Measurements from ENCODE around the gene RD3L. TPM values are rescaled to one million over a fixed set of nuclear protein-coding genes. Genes with fewer than 3 reads are reported as not detected.

RD3L gene
- total RNA-seq, 1 donor from 2014 or later, result not detected

- TF ChIP-seq CTCF (IDR thresholded peaks at IDR 0.05), result peak; percentile 96
- Mint-ChIP-seq H3K9me3 (no peaks in the 10 kb centered on the region), H3K27ac (peak overlapping the region; percentile 66), H3K36me3 (ENCODE audit: low read depth) (peaks cover 21% of the 10 kb centered on the region), H3K27me3 (no peaks in the 10 kb centered on the region), H3K4me3 (peak overlapping the region; percentile 91), H3K4me1 (peaks cover 15% of the 10 kb centered on the region)
- DNase-seq, result peak; percentile 99
- ATAC-seq (ENCODE audit: low read depth), result peak; percentile 100
- ChIA-PET CTCF (interaction anchor here (1.1 kb wide), 1 partner anchor 9 kb away, joined by 3 read pairs; no protein-coding TSS in a partner anchor), POLR2A (interaction anchor here (0.6 to 1.4 kb wide), 5 partner anchors 11 to 587 kb away, joined by 3 to 14 read pairs (median 5); partner anchors contain the start of genes EIF5 and PPP1R13B)
- intact Hi-C loops (cut with micrococcal nuclease), result loop anchor here (1.0 to 2.0 kb wide), 4 partner anchors 48 to 292 kb away; partner anchors contain the start of genes KLC1, PPP1R13B, XRCC3 and ZFYVE21
These were observed 21.1 kb downstream of the RD3L start for GRCh38 chr14:103920981-103921854.

GRCh38 chr14:103916636-103917262 is 25.6 kb downstream of the RD3L start:
- ChIA-PET CTCF (interaction anchor here (0.8 kb wide), 1 partner anchor 16 kb away, joined by 3 read pairs; no protein-coding TSS in a partner anchor), POLR2A (no interaction called here)
- no peak overlapping the region for H3K4me3 Mint-ChIP-seq
- peaks cover 56% of the 10 kb centered on the region for H3K36me3 Mint-ChIP-seq (ENCODE audit: low read depth)
- intact Hi-C loops (cut with micrococcal nuclease), result no loop called here
- no peaks in the 10 kb centered on the region for H3K9me3 Mint-ChIP-seq
- no peak for TF ChIP-seq CTCF (IDR thresholded peaks at IDR 0.05)
- no peaks in the 10 kb centered on the region for H3K27me3 Mint-ChIP-seq
- ATAC-seq (ENCODE audit: low read depth) (no peak), DNase-seq (no peak)
- H3K4me1 Mint-ChIP-seq, result peaks cover 17% of the 10 kb centered on the region
- H3K27ac Mint-ChIP-seq, result no peak overlapping the region

GRCh38 chr14:103915616-103916015 is 26.7 kb downstream of the RD3L start:
- Mint-ChIP-seq H3K9me3 (no peaks in the 10 kb centered on the region), H3K4me3 (no peak overlapping the region), H3K27me3 (no peaks in the 10 kb centered on the region), H3K27ac (no peak overlapping the region), H3K36me3 (ENCODE audit: low read depth) (peaks cover 59% of the 10 kb centered on the region), H3K4me1 (peaks cover 12% of the 10 kb centered on the region)
- no peak for DNase-seq
- POLR2A ChIA-PET, result interaction anchor here (1.0 kb wide), 1 partner anchor 64 kb away, joined by 3 read pairs; no protein-coding TSS in a partner anchor
- CTCF ChIA-PET, result interaction anchor here (0.8 kb wide), 1 partner anchor 15 kb away, joined by 3 read pairs; no protein-coding TSS in a partner anchor
- intact Hi-C loops (cut with micrococcal nuclease), result no loop called here
- TF ChIP-seq CTCF (IDR thresholded peaks at IDR 0.05), result no peak
- ATAC-seq (ENCODE audit: low read depth), result no peak

GRCh38 chr14:103910984-103911383 is 31.3 kb downstream of the RD3L start:
- CTCF ChIA-PET, result interaction anchor here (0.6 to 5.5 kb wide), 7 partner anchors 10 to 105 kb away, joined by 3 to 75 read pairs (median 3); a partner anchor contains a TSS

More at GRCh38 chr14:103910984-103911383, 31.3 kb downstream of the RD3L start:
- intact Hi-C loops (cut with micrococcal nuclease), result loop anchor here (1.0 kb wide), 2 partner anchors 103 to 339 kb away; no protein-coding TSS in a partner anchor
- no peak for TF ChIP-seq CTCF (IDR thresholded peaks at IDR 0.05)
- H3K4me3 Mint-ChIP-seq, result no peak overlapping the region
- peaks cover 46% of the 10 kb centered on the region for H3K36me3 Mint-ChIP-seq (ENCODE audit: low read depth)
- peaks cover 9% of the 10 kb centered on the region for H3K4me1 Mint-ChIP-seq
- H3K9me3 Mint-ChIP-seq, result no peaks in the 10 kb centered on the region
- no peak overlapping the region for H3K27ac Mint-ChIP-seq
- no peak for DNase-seq
- POLR2A ChIA-PET, result interaction anchor here (1.0 kb wide), 1 partner anchor 10 kb away, joined by 3 read pairs; no protein-coding TSS in a partner anchor
- no peaks in the 10 kb centered on the region for H3K27me3 Mint-ChIP-seq
- ATAC-seq (ENCODE audit: low read depth), result no peak

All from activated B cell treated with CpG ODN at 0.5 μM for 24 hours (primary cell).